ENCODE data around the gene PDE6H. TPM values are rescaled to one million over a fixed set of nuclear protein-coding genes. Genes with fewer than 3 reads are reported as not detected.

PDE6H gene
- total RNA-seq, 4 donors from 2014 or later: not detected

DNA sequence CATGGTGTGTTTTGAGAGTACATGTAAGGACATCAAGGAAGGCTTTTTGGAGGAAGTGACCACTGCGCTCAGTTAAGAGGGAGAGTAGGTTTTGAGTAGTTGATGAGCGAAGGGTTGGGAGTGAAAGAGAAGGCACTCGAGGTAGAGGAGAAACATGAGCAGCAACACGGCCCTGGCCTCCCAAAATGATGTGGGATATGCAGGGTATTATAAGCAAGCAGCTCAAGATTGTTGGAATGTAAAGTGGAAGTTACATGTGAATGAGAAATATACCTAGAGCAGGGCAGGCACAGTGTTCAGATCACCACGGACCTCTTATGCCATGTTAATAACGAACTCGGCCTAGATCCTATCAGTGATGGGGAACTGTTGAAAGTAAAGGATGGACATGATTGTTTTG is 9.3 kb upstream of the PDE6H start:
- Histone ChIP-seq H3K36me3 (no peaks in the 10 kb centered on the region), H3K4me3 (no peak overlapping the region), H3K27me3 (no peaks in the 10 kb centered on the region), H3K4me1 (peaks cover 0 to 6% (median 0%) of the 10 kb centered on the region in 3 donors), H3K27ac (no peak overlapping the region), H3K9me3 (no peaks in the 10 kb centered on the region)
- WGBS, 2 donors (ENCODE audit: low coverage in 1 of 2): 93 to 97% methylated on average over 7 of the region's 7 CpGs
- TF ChIP-seq POLR2A (IDR thresholded peaks at IDR 0.05) (no peak), POLR2AphosphoS5 (IDR thresholded peaks at IDR 0.05) (no peak), EP300 (IDR thresholded peaks at IDR 0.05) (no peak)
- TF ChIP-seq, protein P1, sequence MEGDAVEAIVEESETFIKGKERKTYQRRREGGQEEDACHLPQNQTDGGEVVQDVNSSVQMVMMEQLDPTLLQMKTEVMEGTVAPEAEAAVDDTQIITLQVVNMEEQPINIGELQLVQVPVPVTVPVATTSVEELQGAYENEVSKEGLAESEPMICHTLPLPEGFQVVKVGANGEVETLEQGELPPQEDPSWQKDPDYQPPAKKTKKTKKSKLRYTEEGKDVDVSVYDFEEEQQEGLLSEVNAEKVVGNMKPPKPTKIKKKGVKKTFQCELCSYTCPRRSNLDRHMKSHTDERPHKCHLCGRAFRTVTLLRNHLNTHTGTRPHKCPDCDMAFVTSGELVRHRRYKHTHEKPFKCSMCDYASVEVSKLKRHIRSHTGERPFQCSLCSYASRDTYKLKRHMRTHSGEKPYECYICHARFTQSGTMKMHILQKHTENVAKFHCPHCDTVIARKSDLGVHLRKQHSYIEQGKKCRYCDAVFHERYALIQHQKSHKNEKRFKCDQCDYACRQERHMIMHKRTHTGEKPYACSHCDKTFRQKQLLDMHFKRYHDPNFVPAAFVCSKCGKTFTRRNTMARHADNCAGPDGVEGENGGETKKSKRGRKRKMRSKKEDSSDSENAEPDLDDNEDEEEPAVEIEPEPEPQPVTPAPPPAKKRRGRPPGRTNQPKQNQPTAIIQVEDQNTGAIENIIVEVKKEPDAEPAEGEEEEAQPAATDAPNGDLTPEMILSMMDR (IDR thresholded peaks at IDR 0.05): no peak
- no peak for ATAC-seq

GRCh38 chr12:14964406-14964805 is 8.4 kb upstream of the PDE6H start:
- Histone ChIP-seq H3K36me3 (no peaks in the 10 kb centered on the region), H3K9me3 (no peaks in the 10 kb centered on the region), H3K27ac (no peak overlapping the region), H3K4me1 (peaks cover 0 to 6% (median 0%) of the 10 kb centered on the region in 3 donors), H3K27me3 (no peaks in the 10 kb centered on the region), H3K4me3 (no peak overlapping the region)
- TF ChIP-seq POLR2AphosphoS5 (IDR thresholded peaks at IDR 0.05): no peak
- TF ChIP-seq, protein P1 (IDR thresholded peaks at IDR 0.05): no peak
- TF ChIP-seq EP300 (IDR thresholded peaks at IDR 0.05): no peak
- no peak for TF ChIP-seq POLR2A (IDR thresholded peaks at IDR 0.05)
- WGBS, 2 donors (ENCODE audit: low coverage in 1 of 2): 43 to 58% methylated on average over 2 of the region's 2 CpGs
- no peak for ATAC-seq

GRCh38 chr12:14965221-14965620 is 7.6 kb upstream of the PDE6H start:
- no peaks in the 10 kb centered on the region for H3K36me3 ChIP-seq
- no peak for ATAC-seq
- 83 to 97% methylated on average over 2 of the region's 2 CpGs for WGBS, 2 donors (ENCODE audit: low coverage in 1 of 2)

DNA sequence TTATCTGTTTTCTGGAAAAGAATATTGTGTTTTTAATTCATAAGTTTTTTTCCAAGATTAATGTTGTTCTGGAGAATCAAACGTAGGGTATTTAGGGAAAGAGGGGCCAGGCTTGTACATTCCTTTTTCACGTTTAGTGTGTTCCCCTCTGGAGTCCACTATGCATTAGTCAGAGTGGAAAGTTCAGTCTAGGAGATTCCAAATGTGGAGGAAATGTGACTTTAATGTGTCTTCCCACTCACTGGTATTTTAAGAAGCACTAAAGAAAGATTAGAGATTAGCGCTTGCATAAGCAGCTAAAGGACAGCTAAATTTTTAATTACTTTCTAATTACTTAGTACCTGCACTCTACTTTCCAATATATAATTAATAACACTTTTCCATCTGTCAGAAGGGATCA is 4.4 kb upstream of the PDE6H start:
- no peak for ATAC-seq
- H3K36me3 ChIP-seq: no peaks in the 10 kb centered on the region
- H3K27ac ChIP-seq: no peak overlapping the region
- no peaks in the 10 kb centered on the region for H3K9me3 ChIP-seq
- TF ChIP-seq, protein P1 (IDR thresholded peaks at IDR 0.05): no peak
- TF ChIP-seq POLR2AphosphoS5 (IDR thresholded peaks at IDR 0.05) (no peak), EP300 (IDR thresholded peaks at IDR 0.05) (no peak), POLR2A (IDR thresholded peaks at IDR 0.05) (no peak)
- no peak overlapping the region for H3K4me3 ChIP-seq
- 25 to 30% methylated on average over 3 of the region's 3 CpGs for WGBS, 2 donors (ENCODE audit: low coverage in 1 of 2)
- no peaks in the 10 kb centered on the region for H3K27me3 ChIP-seq
- H3K4me1 ChIP-seq: no peaks in the 10 kb centered on the region

More at GRCh38 chr12:14965221-14965620, 7.6 kb upstream of the PDE6H start:
- TF ChIP-seq EP300 (IDR thresholded peaks at IDR 0.05): no peak
- no peak for TF ChIP-seq POLR2A (IDR thresholded peaks at IDR 0.05)
- TF ChIP-seq, protein P1 (IDR thresholded peaks at IDR 0.05): no peak
- Histone ChIP-seq H3K27ac (no peak overlapping the region), H3K4me3 (no peak overlapping the region), H3K9me3 (no peaks in the 10 kb centered on the region), H3K4me1 (peaks cover 0 to 1% (median 0%) of the 10 kb centered on the region in 3 donors), H3K27me3 (no peaks in the 10 kb centered on the region)

GRCh38 chr12:14970473-14970872 is 2.4 kb upstream of the PDE6H start:
- Histone ChIP-seq H3K27me3 (no peaks in the 10 kb centered on the region), H3K36me3 (no peaks in the 10 kb centered on the region), H3K4me1 (no peaks in the 10 kb centered on the region), H3K4me3 (no peak overlapping the region), H3K9me3 (no peaks in the 10 kb centered on the region), H3K27ac (no peak overlapping the region)
- WGBS, 2 donors (ENCODE audit: low coverage in 1 of 2): 55 to 56% methylated on average over 3 to 4 of the region's 4 CpGs
- TF ChIP-seq POLR2A (IDR thresholded peaks at IDR 0.05) (no peak), EP300 (IDR thresholded peaks at IDR 0.05) (no peak), POLR2AphosphoS5 (IDR thresholded peaks at IDR 0.05) (no peak)
- TF ChIP-seq, protein P1 (IDR thresholded peaks at IDR 0.05): no peak
- no peak for ATAC-seq

Measured in gastroesophageal sphincter (tissue), 4 donors.